ENCODE measurements around the gene GPR27.

The GPR27 gene

GRCh38 chr3:71791634-71792033, 38.0 kb downstream of the GPR27 start:
- no peak for TF ChIP-seq CTCF (IDR thresholded peaks at IDR 0.05; ENCODE audit: insufficient read depth, low read depth, low read length, missing control alignments)
- DNase-seq (ENCODE audit: low read depth): no peak
- H3K4me3 ChIP-seq (ENCODE audit: low read length): no peak overlapping the region

- TF ChIP-seq CTCF (IDR thresholded peaks at IDR 0.05; ENCODE audit: insufficient read depth, low read depth, low read length, missing control alignments): no peak
- no peak overlapping the region for H3K4me3 ChIP-seq (ENCODE audit: low read length)
- DNase-seq (ENCODE audit: low read depth): no peak
Measured at GRCh38 chr3:71796290-71796689, 42.6 kb downstream of the GPR27 start.

- no peak for TF ChIP-seq CTCF (IDR thresholded peaks at IDR 0.05; ENCODE audit: insufficient read depth, low read depth, low read length, missing control alignments)
- no peak for DNase-seq (ENCODE audit: low read depth)
- H3K4me3 ChIP-seq (ENCODE audit: low read length): no peak overlapping the region
Measured at GRCh38 chr3:71797455-71797854, 43.8 kb downstream of the GPR27 start.

- DNase-seq (ENCODE audit: low read depth): no peak
- TF ChIP-seq CTCF (IDR thresholded peaks at IDR 0.05; ENCODE audit: insufficient read depth, low read depth, low read length, missing control alignments): no peak
Measured at GRCh38 chr3:71800023-71800422, 46.4 kb downstream of the GPR27 start.

GRCh38 chr3:71801986-71802385, 48.3 kb downstream of the GPR27 start:
- TF ChIP-seq CTCF (IDR thresholded peaks at IDR 0.05; ENCODE audit: insufficient read depth, low read depth, low read length, missing control alignments): no peak
- no peak for DNase-seq (ENCODE audit: low read depth)
- H3K4me3 ChIP-seq (ENCODE audit: low read length): no peak overlapping the region

More at GRCh38 chr3:71800023-71800422, 46.4 kb downstream of the GPR27 start:
- no peak overlapping the region for H3K4me3 ChIP-seq (ENCODE audit: low read length)

- DNase-seq (ENCODE audit: low read depth): no peak
- no peak overlapping the region for H3K4me3 ChIP-seq (ENCODE audit: low read length)
- TF ChIP-seq CTCF (IDR thresholded peaks at IDR 0.05; ENCODE audit: insufficient read depth, low read depth, low read length, missing control alignments): no peak
Measured at GRCh38 chr3:71803248-71803647, 49.6 kb downstream of the GPR27 start.

GRCh38 chr3:71805199-71805598, 51.5 kb downstream of the GPR27 start:
- no peak for TF ChIP-seq CTCF (IDR thresholded peaks at IDR 0.05; ENCODE audit: insufficient read depth, low read depth, low read length, missing control alignments)
- no peak for DNase-seq (ENCODE audit: low read depth)
- H3K4me3 ChIP-seq (ENCODE audit: low read length): no peak overlapping the region

All from epithelial cell of esophagus (primary cell).